NCI-H345 treated with DMSO at 0.1 percent for 48 hours (cell line): ENCODE measurements around the gene C19orf33.

ENCODE experiments used
- DNase-seq: peaks from one replicate; lab custom pipeline; 2025; ENCODE audit not compliant: unreplicated experiment; lab: John Stamatoyannopoulos, UW

C19orf33 gene

DNA sequence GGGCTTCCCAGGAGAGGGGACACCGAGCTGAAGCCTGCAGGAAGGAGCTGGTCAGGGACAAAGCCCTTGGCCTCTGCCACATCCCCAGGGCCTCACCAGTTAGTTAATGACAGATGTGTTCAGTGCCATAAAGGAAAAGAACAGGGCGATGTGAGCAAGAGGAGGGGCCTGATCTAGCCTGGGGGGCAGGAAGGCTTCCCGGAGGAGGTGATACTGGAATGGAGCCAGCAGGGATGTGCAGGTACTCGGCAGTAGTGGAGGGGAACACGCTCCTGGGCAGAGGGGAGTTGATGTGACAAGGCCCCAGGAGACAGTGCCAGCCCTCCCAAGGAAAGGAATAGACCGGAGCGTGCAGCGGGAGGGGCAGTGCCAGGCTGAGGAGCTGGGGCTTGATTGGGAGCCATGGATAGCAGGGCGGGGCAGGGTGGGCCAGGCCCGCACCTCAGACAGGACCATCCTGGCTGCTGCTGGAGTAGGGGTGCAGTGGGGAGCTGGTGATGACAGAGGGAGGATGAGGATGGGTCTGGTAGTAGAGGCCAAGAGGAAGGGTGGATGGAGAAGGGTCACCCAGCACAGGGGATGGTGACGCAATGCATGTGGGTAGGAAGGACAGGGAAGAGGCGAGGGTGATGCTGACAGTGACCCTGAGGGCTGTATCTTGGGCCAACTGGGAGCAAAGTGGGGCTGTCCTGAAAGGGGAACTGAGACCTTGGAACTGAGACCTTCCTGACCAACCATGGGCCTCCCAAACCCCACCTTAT lies 4.1 kb downstream of the C19orf33 start:
- DNase-seq = no peak

DNA sequence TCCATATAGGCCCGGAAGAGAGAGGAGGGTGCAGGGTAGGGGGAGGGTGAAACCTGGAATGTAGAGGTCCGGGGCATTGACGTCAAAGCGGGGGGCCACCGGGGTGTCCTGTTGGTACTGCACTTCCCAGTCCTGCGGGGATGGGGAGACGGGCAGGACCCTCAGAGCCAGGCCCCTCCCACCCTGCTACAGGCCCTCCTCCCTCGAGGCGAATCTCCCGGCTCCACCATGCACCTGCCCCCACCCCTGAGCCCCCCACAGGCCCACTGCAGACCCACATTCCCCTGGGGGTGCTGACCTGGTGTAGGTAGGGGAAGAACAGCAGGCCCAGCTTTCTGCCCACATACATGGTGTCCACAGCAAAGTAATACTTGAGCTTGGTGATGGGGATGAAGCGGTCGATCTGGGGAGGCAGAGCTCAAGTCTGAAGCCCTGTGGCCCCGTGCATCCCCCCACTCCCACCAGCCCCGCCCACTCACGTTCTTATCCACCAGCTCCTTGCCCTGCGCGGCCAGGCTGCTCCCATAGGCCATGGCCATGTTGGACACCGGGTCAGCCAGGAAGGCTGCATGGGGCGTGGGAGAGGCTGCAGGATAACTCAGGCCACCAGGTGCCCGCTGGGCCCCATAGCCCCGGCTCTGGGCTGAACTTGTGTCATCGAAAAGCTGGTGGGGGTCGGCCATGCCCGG lies 5.0 kb downstream of the C19orf33 start:
- no peak for DNase-seq

DNA sequence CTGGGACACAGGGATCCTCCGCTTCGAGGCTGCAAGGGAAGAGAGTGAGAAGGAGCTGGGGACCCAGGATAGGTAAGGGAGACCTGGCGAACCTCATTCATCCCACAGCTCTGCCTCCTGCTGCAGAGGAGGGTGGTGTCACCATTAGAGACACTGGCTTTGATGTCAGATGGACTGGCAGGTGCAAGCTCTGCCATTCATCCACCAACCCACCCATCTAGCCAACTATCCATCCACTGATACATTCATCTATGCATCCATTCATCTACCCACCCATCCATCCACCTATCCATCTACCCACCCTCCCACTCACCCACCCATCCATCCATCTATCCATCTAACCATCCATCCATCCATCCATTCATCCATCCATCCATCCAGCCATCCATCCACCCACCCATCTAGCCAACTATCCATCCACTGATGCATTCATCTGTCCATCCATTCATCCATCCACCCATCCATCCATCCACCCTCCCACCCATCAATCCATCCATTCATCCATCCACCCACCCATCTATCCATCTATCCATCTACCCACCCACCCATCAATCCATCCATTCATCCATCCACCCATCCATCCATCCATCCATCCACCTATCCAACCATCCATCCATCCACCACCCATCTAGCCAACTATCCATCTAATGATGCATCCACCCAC lies 5.7 kb downstream of the C19orf33 start:
- DNase-seq = no peak

GRCh38 chr19:38310279-38310670 lies 6.2 kb downstream of the C19orf33 start:
- no peak for DNase-seq

DNA sequence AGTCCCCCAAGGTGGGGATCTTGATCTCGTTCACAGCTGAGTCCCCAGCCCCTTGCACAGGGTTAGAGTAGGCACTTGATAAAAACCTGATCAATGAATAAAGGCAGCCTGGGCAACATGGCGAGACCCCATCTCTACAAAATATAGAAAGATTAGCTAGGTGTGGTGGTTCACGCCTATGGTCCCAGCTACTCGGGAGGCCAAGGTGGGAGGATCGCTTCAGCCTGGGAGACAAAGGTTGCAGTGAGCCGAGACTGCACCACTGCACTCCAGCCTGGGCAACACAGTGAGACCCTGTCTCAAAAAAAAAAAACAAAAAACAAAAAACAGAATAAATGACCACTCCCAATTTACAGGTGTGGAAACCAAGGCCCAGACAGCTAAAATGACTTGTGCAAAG lies 6.9 kb downstream of the C19orf33 start:
- DNase-seq = no peak

DNA sequence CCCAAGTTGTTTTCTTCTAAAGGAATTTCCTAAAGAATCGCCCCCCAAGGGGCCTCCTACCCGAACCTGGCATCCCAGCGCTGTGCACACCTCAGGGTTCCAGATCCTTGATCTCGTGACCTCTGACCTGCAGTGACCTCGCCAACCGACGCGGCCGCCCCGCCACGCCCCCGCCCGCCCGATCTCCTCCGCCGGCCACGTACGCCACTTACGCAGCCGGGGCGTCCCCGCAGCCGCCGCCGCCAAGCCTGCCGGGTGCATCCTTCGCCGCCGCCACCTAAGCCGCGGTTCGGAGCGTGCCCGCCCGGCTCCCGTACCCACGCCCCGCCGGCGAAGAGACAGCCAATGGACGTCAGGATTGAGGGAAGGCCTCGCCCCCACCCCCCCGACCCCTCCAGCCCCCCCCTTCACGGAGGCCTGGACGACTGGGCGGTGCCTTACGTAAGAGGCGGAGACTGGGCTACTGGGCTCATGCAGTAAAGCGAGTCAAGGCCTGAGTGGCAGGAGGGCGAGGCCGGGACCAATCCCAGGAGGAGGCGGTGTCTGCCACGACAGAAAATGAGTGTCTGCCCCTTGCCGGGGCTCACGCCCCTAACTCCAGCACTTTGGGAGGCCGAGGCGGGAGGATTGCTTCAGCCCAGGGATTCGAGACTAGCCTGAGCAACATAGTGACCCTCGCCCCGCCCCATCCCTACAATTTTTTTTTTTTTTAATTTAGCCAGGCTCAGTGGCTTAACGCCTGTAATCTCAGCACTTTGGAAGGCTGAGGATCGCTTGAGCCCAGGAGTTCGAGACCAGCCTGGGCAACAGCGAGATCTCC lies 11.8 kb downstream of the C19orf33 start, which contains the start of gene YIF1B:
Gene YIF1B (minus strand): TSS at position 291 of the 820 bp plus-strand sequence. CDS start 30 bp downstream, at position 261.
- DNase-seq = peak; percentile 100

- DNase-seq = no peak
Measured at GRCh38 chr19:38316477-38317067, 12.5 kb downstream of the C19orf33 start.

- no peak for DNase-seq
Measured at GRCh38 chr19:38317104-38317612, 13.1 kb downstream of the C19orf33 start.

DNA sequence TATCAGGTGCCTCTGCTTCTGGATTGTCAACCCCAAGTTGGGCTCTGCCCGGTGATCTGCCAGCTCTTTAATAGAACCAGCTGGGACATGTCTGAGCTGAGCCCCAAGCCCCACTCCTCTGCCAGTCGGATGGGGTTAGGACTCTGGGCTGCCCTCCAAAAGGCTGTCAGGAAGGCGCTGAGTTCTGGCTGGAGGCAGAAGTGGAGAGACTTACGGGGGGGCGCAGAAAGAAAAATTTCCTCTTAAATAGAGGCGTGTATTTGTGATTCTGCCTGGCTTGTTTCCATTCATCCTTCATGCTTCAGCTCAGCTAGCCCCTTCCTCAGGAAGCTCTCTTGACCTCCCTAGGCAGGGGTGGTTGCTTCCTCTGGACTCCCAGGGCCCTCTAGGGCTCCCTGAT lies 14.6 kb downstream of the C19orf33 start:
- DNase-seq = no peak

DNA sequence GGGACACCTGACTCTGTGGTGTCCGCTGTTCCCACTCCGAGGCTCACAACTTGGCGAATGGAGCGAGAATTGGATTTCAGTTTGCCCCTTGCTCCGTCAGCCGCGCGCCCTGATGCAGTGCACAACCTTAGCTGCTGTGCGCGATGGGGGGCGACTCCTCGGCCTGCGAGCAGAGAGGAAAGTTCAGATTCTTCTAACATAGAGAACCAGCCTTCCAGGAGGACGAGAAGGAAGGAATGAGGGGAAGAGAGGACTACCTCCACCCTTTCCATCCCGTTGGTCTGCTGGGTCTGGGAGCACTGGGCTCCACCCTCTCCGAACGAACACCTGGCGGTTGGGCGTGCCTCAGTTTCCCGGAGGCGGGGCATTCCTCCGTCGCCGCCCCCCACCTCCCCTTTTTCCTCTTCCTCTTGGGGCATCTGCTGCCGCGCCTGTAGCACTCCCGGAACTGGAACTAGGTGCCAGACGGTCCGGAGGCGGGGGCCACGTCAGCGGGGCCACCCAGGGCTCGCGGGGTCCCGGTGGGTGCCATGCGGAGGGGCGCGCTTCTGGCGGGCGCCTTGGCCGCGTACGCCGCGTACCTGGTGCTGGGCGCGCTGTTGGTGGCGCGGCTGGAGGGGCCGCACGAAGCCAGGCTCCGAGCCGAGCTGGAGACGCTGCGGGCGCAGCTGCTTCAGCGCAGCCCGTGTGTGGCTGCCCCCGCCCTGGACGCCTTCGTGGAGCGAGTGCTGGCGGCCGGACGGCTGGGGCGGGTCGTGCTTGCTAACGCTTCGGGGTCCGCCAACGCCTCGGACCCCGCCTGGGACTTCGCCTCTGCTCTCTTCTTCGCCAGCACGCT lies 15.6 kb downstream of the C19orf33 start, which contains the start of gene KCNK6:
Gene KCNK6 (plus strand): TSS at position 425 of the 838 bp plus-strand sequence. CDS start 106 bp downstream, at position 531.
- no peak for DNase-seq

DNA sequence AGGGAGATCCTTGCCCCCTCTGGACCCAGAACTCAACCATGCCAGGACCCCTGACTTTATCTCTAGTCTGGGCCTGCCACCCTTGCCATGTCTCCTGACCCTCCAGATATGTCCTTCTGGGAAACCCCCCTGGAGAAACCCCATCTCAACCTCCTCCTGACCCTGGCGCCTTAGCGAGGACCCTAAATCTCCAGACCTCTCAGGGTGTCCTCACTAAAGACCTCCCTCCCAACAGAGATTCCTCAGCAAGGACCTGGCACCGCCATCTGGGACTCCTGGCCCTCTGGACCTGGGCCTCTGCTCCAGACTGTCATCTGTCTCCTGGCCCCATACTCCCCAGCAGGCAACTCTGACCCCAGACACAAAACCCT lies 16.9 kb downstream of the C19orf33 start:
- DNase-seq = no peak

DNA sequence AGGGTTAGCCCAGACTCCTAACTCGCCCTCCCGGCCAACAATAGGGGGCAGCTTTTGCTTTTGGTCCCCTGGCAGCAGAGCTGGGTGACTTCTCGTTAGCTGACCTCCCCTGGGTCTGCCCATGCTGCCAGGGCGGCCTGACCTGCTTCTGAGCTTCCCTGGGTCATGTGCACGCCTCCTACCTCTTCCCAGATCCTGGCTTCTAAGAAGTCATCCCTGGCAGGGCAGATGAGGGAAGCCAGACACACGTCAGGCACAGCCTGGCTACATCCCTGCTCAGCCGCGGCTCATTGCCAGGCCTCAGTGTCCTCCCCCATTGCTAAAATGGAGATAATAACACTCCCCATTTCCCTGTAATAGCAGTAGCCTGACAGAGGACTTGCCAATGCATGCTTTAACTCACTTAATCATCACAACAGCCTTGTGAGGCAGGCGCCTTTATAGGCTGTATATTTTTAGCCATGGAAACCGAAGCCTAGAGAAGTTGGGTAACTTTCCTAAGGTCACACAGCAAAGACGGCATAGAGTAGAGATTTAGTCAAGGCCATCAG lies 17.7 kb downstream of the C19orf33 start:
- no peak for DNase-seq

DNA sequence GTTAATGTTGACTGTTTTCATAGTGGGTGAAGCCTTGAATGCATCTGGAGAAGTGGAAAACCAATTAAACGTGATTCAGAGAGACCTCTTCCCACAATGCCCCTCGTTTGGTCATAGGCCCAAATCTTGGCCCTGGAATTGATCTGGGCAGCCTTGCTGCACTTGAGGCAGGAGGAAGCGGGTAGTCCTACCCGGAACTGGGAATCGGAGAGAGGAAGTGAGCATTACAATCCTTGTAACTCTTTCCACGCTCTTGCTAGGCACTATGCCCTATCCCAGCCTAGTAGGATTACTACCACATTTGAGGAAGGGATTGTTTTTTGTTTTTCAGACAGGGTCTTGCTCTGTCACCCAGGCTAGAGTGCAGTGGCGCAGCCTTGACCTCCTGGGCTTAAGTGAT lies 19.2 kb downstream of the C19orf33 start:
- no peak for DNase-seq

GRCh38 chr19:38324431-38324830 lies 20.4 kb downstream of the C19orf33 start:
- DNase-seq = no peak

GRCh38 chr19:38326591-38326990 lies 22.5 kb downstream of the C19orf33 start:
- DNase-seq = no peak

DNA sequence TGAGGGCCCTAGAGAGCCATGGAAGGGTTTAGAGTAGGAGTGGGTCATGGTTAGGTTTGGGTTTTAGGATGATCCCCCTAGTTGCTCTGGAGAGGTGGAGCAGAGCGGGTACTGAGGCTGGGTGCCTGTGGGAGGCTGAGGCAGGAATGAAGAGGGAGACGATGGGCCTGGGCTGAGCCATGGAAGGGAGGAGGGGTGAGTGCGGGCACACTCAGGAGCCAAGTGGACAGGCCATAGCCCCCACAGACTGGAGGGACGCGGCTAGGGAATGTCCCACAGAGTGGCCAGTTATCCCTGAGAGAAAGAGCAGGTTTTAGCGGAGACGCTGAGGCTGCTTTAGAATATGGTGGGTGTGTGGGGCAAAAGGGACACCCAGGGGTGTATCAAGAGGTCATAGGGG lies 25.6 kb downstream of the C19orf33 start:
- no peak for DNase-seq

- DNase-seq = no peak
Measured at GRCh38 chr19:38331728-38332127, 27.7 kb downstream of the C19orf33 start.

- DNase-seq = no peak
Measured at GRCh38 chr19:38333245-38333644, 29.2 kb downstream of the C19orf33 start.

GRCh38 chr19:38335949-38336637 lies 32.0 kb downstream of the C19orf33 start:
- peak; percentile 99 for DNase-seq
